Hematopoietic multipotent progenitor cell treated with erythropoietin and hydrocortisone succinate and interleukin-3 and kit ligand, for 17 days (in vitro differentiated cells): ENCODE measurements around the gene SSBP3.

Source experiments
- DNase-seq: peaks from one replicate; pipeline ENCODE4 v3.0.0-alpha.2; 2015; ENCODE audit warnings: low spot score

Gene SSBP3

GRCh38 chr1:54266908-54267307, 139.3 kb downstream of the SSBP3 start:
- DNase-seq = no peak

DNA sequence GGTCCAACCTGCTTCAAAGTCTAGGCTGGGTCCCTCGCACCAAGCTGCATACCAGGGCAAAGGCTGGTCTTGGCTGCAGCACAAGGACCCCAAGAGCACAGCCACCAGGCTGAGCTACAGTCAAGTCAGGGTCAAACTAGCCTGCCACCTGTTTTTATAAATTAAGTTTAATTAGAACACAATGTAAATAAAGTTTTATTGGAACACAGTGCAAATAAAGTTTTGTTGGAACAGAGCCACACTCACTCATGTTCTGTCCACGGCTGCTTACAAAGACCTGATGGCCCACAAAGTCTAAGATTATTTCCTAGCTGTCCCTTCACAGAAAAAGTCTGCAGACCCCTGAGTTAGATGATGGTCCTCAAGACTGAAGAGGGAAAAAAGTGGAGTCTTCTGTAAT, 140.0 kb downstream of the SSBP3 start:
- DNase-seq = no peak

GRCh38 chr1:54265659-54266058, 140.5 kb downstream of the SSBP3 start:
- DNase-seq = no peak

GRCh38 chr1:54265126-54265525, 141.1 kb downstream of the SSBP3 start:
- no peak for DNase-seq

- DNase-seq = no peak
Measured at GRCh38 chr1:54263601-54264226, 142.5 kb downstream of the SSBP3 start.

- DNase-seq = no peak
Measured at GRCh38 chr1:54262244-54262643, 143.9 kb downstream of the SSBP3 start.

DNA sequence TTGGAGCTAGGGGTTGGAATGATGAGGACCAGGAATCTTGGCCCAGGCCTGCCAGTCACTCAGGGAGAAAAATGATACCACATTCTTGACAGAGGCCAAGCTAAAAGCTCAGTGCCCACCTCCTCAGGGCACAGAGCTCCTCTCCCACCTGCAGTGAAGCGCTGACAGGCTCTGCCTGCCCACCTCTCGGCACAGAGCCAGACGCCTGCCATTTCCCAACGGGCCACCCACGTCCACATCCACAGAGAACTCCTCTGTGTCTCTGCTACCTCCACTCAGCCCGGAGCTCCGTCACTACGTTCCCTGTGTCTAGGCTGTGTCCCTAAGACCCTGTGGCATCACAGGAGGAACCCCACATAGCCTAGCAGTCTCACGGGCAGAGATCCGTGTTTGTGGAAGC, 145.4 kb downstream of the SSBP3 start:
- no peak for DNase-seq

DNA sequence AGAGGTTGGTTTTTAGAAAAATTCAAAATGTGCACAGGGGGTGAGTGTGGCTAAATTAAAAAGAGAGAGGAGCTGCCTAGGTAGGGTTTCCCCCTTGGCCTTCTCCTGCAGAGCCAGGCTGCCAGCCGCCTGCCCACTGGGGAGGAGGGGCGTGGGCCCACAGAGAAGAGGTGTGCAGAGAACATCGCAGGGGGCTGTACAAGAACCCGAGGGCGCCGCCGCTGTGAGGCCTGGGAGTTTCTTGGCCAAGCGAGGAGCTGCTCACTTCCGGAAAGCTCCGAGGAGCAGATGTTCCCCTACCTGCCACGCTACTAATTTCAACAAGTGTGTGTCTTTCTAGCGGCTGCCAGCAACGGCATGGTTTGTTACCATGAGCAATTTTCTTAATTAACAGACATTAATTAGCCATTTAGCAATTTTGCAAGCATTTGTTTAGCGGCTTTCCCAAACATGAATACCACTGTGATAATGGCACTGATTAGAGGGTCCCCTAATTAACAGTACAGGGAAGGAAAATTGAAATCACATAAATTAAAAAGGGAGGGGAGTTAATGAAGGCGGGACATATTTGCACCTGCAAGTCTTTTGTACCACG, 146.6 kb downstream of the SSBP3 start:
- DNase-seq = no peak

GRCh38 chr1:54257876-54258275, 148.3 kb downstream of the SSBP3 start:
- no peak for DNase-seq

GRCh38 chr1:54257346-54257620, 148.9 kb downstream of the SSBP3 start:
- DNase-seq = no peak

DNA sequence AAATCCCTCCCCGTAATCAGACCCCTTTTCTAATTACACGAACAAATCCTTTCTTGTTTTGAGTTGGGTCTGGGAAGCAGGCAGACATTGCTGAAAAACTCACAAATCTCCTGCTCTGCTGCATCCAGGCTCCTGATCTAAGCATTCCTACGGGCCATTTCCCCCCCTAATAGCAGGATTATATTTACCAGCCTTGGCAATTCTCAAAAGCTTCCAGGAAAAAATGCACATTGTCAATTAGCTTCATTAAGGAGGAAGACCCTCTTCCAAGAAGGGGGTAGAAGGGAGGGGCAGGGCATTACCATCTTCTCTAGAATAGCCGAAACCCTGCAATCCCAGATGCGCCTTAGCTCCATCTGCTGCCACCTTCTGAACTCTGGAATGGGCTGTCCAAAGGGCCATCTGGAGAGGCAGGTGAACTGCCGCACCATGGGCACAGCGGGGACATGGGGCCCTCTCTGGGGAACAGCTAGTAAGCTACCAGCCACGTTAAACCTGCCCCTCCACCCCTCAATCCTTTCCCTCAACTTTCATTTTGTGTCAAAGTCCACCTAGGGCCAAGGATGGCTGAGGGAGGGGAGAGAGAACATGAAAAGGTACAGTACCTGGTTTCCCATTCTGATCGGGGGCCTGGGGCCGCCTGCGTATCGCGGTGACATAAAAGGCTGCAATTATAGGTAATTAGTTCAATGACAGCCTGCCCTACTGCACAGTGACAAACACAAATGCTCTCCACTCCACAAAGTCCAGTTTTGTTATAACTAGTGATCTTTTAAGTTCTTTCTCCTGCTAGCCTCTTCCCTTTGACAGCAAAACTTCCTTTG, 149.5 kb downstream of the SSBP3 start:
- DNase-seq = no peak

- no peak for DNase-seq
Measured at GRCh38 chr1:54255026-54255702, 151.0 kb downstream of the SSBP3 start.

DNA sequence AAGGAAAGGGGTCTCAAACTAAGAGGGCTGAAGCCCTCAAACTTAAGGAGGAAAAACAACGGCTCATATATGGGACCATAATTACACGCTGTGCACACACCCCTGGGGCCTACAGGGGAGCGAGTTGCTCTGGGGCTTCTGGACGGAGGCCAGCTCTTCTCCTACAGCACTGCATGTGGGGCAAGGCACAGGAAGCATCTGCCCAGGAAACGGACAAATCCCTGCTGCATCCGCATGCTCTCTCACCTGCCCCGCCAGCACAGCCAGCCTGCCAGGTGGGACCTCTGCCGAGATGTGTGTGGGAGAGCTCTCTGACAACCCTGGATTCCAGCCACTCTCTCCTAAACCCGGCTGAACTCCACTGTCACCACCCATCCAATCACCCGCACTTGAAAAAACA, 152.1 kb downstream of the SSBP3 start:
- no peak for DNase-seq

- DNase-seq = no peak
Measured at GRCh38 chr1:54253480-54253879, 152.7 kb downstream of the SSBP3 start.

- no peak for DNase-seq
Measured at GRCh38 chr1:54252371-54252936, 153.7 kb downstream of the SSBP3 start.

DNA sequence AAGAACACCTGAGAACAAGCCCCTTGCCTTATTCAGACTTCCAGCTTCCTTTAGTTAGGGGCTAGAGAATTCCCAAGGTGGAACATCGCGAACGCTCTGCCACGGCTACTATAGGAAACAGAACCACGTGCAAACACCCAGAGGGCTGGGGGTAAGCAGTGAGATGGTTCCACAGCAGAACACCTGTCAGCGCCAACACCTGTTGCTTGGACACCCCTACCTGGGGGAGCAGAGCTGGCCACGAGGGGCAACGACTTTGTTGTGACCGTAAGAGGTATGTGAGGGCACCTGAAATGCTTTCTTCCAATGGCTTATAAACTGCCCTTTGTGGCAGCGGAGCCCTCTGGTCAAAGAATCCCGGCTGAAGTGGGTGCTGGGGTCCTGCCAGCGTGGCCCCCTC, 155.5 kb downstream of the SSBP3 start:
- no peak for DNase-seq

DNA sequence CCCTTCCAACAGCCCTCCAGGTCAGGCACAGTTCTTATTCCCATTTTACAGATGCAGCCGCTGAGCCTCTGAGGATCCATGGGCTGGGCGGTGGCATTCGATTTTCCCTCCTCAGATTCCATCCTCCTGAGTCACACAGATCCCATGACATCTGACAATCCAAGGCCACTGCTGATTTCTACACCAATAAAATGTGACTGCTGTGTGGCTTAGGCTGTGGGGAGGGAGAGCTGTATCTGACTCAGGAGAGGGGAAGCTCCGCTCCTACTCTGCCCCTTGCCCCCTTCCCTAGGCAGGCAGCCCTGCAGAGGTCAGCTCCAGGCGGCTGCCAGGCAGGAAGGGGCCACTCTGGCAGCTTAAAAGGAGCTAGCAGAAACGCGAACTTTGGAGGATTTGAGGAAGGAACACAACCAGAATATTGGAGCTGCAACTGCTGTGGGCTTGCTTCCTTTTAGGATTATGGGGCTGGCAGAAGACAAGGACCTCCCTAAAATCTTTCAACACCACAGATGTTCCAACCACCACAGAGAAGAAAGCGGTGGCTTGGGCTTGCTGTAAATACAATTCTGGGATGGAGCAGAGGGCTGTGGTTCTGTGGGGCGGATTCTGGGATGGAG, 156.3 kb downstream of the SSBP3 start:
- no peak for DNase-seq

- DNase-seq = no peak
Measured at GRCh38 chr1:54248966-54249365, 157.2 kb downstream of the SSBP3 start.

GRCh38 chr1:54247863-54248515, 158.2 kb downstream of the SSBP3 start:
- no peak for DNase-seq

DNA sequence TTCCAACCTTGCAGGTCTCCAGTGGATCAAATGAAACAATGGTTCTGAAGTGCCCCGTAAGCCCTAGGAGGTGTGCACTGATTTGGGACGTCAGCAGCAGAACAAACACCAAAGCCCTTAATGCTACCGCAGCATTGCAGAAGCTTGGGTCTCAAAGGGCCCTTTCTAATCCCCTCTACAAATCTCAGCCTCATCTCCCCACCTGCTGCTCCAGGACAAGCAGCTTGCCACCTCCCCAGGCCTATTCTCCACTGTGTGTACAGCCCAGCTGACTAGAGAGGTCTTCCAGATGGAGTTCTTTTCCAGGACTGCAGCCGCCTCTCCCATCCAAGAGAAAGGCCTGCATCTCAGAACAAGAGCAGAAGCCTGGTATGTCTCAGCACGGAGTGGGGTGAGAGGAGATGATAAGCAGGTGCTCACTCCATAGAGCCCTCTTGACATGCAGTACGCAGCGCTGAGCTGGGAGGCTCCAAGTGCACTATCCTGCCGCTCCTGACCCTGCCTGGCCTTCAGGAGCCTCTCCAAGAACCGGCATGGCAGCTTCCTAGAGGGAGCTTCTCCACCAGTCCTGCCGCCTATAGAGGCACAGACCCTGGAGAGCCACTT, 160.0 kb downstream of the SSBP3 start:
- no peak for DNase-seq

GRCh38 chr1:54245501-54245900, 160.7 kb downstream of the SSBP3 start:
- no peak for DNase-seq
